HL-60/S4 treated with retinoic acid at 250 ng/mL for 4 days and 3 days (cell line): ENCODE measurements around the gene BRCA1.

Source experiments
- in situ Hi-C: fragments of 300-500 bp; cut with MboI; formaldehyde crosslinking; loops from 2 replicates; pipeline ENCODE4 v1.7.0; 2022; ENCODE audit warnings: low sequenced_read_pairs

BRCA1 gene

GRCh38 chr17:43025766-43026537 lies 99.2 kb downstream of the BRCA1 start:
- in situ Hi-C loops: no loop called here

GRCh38 chr17:43025290-43025657 lies 99.9 kb downstream of the BRCA1 start:
- in situ Hi-C loops: no loop called here

- in situ Hi-C loops: loop anchor here (25.0 kb wide), 1 partner anchor 288 kb away; no protein-coding TSS in a partner anchor
Measured at GRCh38 chr17:43024407-43025289, 100.5 kb downstream of the BRCA1 start, which contains the start of gene RND2. TSS of gene RND2 (plus strand) at chr17:43025231. CDS start at chr17:43025348, 117 bp downstream.

- in situ Hi-C loops: loop anchor here (25.0 kb wide), 1 partner anchor 290 kb away; no protein-coding TSS in a partner anchor
Measured at GRCh38 chr17:43021741-43022512, 103.2 kb downstream of the BRCA1 start, which contains the start of gene VAT1. TSS of gene VAT1 (minus strand) at chr17:43022385. CDS start at chr17:43022322, 63 bp downstream.

GRCh38 chr17:43020789-43021740 lies 104.1 kb downstream of the BRCA1 start:
- in situ Hi-C loops: loop anchor here (25.0 kb wide), 1 partner anchor 291 kb away; no protein-coding TSS in a partner anchor

- in situ Hi-C loops: loop anchor here (25.0 kb wide), 1 partner anchor 292 kb away; no protein-coding TSS in a partner anchor
Measured at GRCh38 chr17:43020030-43020621, 105.0 kb downstream of the BRCA1 start.

GRCh38 chr17:43019418-43019817 lies 105.7 kb downstream of the BRCA1 start:
- in situ Hi-C loops: loop anchor here (25.0 kb wide), 1 partner anchor 293 kb away; no protein-coding TSS in a partner anchor

GRCh38 chr17:43018932-43019331 lies 106.2 kb downstream of the BRCA1 start:
- in situ Hi-C loops: loop anchor here (25.0 kb wide), 1 partner anchor 293 kb away; no protein-coding TSS in a partner anchor

GRCh38 chr17:43018008-43018853 lies 106.9 kb downstream of the BRCA1 start:
- in situ Hi-C loops: loop anchor here (25.0 kb wide), 1 partner anchor 294 kb away; no protein-coding TSS in a partner anchor

GRCh38 chr17:43016216-43016615 lies 108.9 kb downstream of the BRCA1 start:
- in situ Hi-C loops: loop anchor here (25.0 kb wide), 1 partner anchor 296 kb away; no protein-coding TSS in a partner anchor

GRCh38 chr17:43015579-43015978 lies 109.6 kb downstream of the BRCA1 start:
- in situ Hi-C loops: loop anchor here (25.0 kb wide), 1 partner anchor 297 kb away; no protein-coding TSS in a partner anchor

- in situ Hi-C loops: loop anchor here (25.0 kb wide), 1 partner anchor 297 kb away; no protein-coding TSS in a partner anchor
Measured at GRCh38 chr17:43014649-43015542, 110.3 kb downstream of the BRCA1 start.

GRCh38 chr17:43014020-43014648 lies 111.0 kb downstream of the BRCA1 start:
- in situ Hi-C loops: loop anchor here (25.0 kb wide), 1 partner anchor 298 kb away; no protein-coding TSS in a partner anchor

GRCh38 chr17:43013296-43013695 lies 111.9 kb downstream of the BRCA1 start:
- in situ Hi-C loops: loop anchor here (25.0 kb wide), 1 partner anchor 299 kb away; no protein-coding TSS in a partner anchor

GRCh38 chr17:43011728-43012472 lies 113.3 kb downstream of the BRCA1 start:
- in situ Hi-C loops: loop anchor here (25.0 kb wide), 1 partner anchor 300 kb away; no protein-coding TSS in a partner anchor
